Left lung (tissue), 10 donors: ENCODE results near the gene C2orf72. TPM values are rescaled to one million over a fixed set of nuclear protein-coding genes. Genes with fewer than 3 reads are reported as not detected.

ENCODE experiments used
- ATAC-seq: fragments of 200-7000 bp; cut with Tn5 transposase; one replicate; pipeline ENCODE4 v1.9.1; 2020; ENCODE audit warnings: moderate library complexity
- DNase-seq, 4 donors: peaks; one replicate each; pipeline ENCODE4 v3.0.0-alpha.2; 2013 to 2020
- H3K27ac ChIP-seq, 2 donors: fragments of 200-600 bp; sonication (generic) in 1 of 2; one replicate each; pipeline versions ENCODE4 v1.5.0 to v1.8.0; 2020 to 2021
- H3K27me3 ChIP-seq, 2 donors: fragments of 200-600 bp; sonication (generic) in 1 of 2; one replicate each; pipeline versions ENCODE4 v1.5.0 to v1.8.0; 2020 to 2021
- H3K36me3 ChIP-seq, 2 donors: fragments of 200-600 bp; sonication (generic) in 1 of 2; one replicate each; pipeline versions ENCODE4 v1.5.0 to v1.8.0; 2020 to 2021
- H3K4me1 ChIP-seq, 2 donors: fragments of 200-600 bp; one replicate each; pipeline ENCODE4 v1.8.0; 2021
- H3K4me3 ChIP-seq, 2 donors: fragments of 200-600 bp; sonication (generic) in 1 of 2; one replicate each; pipeline versions ENCODE4 v1.5.0 to v1.8.0; 2020 to 2021; ENCODE audit warnings: mild to moderate bottlenecking in 1 of 2
- H3K9me3 ChIP-seq, 2 donors: fragments of 200-600 bp; sonication (generic) in 1 of 2; one replicate each; pipeline versions ENCODE4 v1.5.0 to v1.8.0; 2020 to 2021
- intact Hi-C, 2 donors: fragments of 100-400 bp; cut with DNase I; formaldehyde crosslinking; loops; one replicate each; pipeline versions ENCODE4 v1.11.2 to v1.14.2; 2022
- polyA plus RNA-seq, 6 donors: library from polyadenylated mRNA; unstranded; fragments of 120-200 nt; gene quantifications; one replicate each; pipeline ENCODE4 v1.2.1, GENCODE V29; 2013; ENCODE audit not compliant: insufficient read length in 6 of 6
- total RNA-seq, 2 donors: library from RNA; stranded (reverse); fragmentation: NEBNext Ultra II Directional; extraction: Animal tissue kit (Norgen Biotek cat#: 25700); gene quantifications; one replicate each; pipeline ENCODE4 v1.2.1, GENCODE V29; 2021
- TF ChIP-seq, protein P1 (sequence below), 2 donors: fragments of 200-600 bp; sonication (generic) in 1 of 2; IDR thresholded peaks; one replicate each; pipeline versions ENCODE4 v1.5.0 to v1.8.0; 2021; ENCODE audit warnings: antibody characterized with exemption in 2 of 2
- donor health status: DM: no; HTN: yes; CAD: no.
- donor health status: DM: no; HTN: no; CAD: no.

C2orf72 gene
- total and polyA plus RNA-seq, 8 donors, result 0.21 to 1.1 (median 0.53) TPM

DNA sequence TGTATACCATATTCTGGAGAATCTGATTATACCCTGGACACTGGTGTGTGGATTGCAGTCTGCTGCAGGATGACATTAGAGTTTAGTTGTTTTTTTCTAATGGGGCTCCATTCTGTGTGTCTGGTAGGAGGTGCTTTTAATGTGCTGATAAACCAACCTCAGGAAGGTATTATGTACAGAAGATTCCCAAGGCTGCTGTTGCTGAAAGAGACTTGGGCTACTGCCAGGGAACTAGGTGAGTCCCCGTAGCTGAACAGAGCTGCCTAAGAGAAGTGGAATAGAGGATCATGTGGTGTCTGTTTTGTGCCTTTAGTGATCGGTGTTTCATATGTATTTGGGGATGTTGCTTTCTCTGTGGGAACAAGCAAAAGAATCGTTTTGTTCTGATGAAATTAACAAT lies 24.9 kb upstream of the C2orf72 start:
- intact Hi-C loops, result no loop called here
- no peak overlapping the region for H3K4me3 ChIP-seq
- H3K27me3 ChIP-seq, result peaks cover 0 to 50% of the 10 kb centered on the region in 2 donors
- no peak overlapping the region for H3K27ac ChIP-seq
- no peaks in the 10 kb centered on the region for H3K36me3 ChIP-seq
- TF ChIP-seq, protein P1, sequence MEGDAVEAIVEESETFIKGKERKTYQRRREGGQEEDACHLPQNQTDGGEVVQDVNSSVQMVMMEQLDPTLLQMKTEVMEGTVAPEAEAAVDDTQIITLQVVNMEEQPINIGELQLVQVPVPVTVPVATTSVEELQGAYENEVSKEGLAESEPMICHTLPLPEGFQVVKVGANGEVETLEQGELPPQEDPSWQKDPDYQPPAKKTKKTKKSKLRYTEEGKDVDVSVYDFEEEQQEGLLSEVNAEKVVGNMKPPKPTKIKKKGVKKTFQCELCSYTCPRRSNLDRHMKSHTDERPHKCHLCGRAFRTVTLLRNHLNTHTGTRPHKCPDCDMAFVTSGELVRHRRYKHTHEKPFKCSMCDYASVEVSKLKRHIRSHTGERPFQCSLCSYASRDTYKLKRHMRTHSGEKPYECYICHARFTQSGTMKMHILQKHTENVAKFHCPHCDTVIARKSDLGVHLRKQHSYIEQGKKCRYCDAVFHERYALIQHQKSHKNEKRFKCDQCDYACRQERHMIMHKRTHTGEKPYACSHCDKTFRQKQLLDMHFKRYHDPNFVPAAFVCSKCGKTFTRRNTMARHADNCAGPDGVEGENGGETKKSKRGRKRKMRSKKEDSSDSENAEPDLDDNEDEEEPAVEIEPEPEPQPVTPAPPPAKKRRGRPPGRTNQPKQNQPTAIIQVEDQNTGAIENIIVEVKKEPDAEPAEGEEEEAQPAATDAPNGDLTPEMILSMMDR (IDR thresholded peaks at IDR 0.05), result no peak
- DNase-seq (no peak), ATAC-seq (no peak)
- H3K4me1 ChIP-seq, result no peaks in the 10 kb centered on the region
- H3K9me3 ChIP-seq, result no peaks in the 10 kb centered on the region

DNA sequence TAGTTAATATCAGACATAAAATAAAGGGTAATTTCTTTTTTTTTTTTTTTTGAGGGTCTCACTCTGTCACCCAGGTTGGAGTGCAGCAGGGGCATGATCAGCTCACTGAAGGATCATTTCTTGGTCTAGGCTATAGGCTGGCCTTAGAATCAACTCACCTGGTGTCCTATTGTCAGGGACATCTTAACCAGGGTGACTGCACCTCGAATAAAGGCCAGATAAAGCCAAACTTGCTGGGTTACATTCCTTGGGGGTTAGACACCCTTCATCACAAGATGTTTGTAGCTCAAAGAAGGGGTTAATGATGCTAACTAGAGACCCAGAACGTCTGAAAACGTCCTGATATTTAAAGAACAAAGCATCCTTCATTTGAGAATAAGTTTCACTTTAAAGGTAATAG lies 23.5 kb upstream of the C2orf72 start:
- no peaks in the 10 kb centered on the region for H3K9me3 ChIP-seq
- H3K4me3 ChIP-seq, result no peak overlapping the region
- H3K27ac ChIP-seq, result no peak overlapping the region
- intact Hi-C loops, result no loop called here
- peaks cover 0 to 41% of the 10 kb centered on the region in 2 donors for H3K27me3 ChIP-seq
- no peaks in the 10 kb centered on the region for H3K36me3 ChIP-seq
- TF ChIP-seq, protein P1 (IDR thresholded peaks at IDR 0.05), result no peak
- ATAC-seq, result no peak
- no peaks in the 10 kb centered on the region for H3K4me1 ChIP-seq
- DNase-seq, result no peak

DNA sequence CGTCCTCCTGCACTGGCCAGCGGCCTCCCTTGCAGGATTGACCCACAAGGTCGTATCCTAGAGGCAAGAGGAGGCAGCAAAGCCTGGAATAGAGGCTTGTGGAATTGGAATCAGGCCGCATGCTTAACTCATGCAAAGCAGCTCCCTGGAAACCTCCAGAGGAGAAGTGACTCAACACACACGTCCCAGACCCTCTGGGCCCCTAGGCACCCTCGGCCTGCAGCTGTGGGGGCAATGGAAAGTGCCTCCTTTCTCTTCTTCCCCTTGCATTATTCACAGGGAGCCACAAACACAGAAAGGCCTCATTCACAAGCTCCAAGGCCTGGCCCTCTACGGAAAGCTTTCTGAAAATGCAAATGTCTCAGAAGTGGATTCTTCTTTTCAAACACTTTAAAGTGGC lies 21.8 kb upstream of the C2orf72 start:
- Histone ChIP-seq H3K9me3 (no peaks in the 10 kb centered on the region), H3K36me3 (no peaks in the 10 kb centered on the region), H3K27ac (no peak overlapping the region), H3K4me1 (no peaks in the 10 kb centered on the region), H3K4me3 (no peak overlapping the region), H3K27me3 (peaks cover 0 to 41% of the 10 kb centered on the region in 2 donors)
- intact Hi-C loops, result no loop called here
- ATAC-seq, result no peak
- no peak for DNase-seq
- TF ChIP-seq, protein P1 (IDR thresholded peaks at IDR 0.05), result no peak

DNA sequence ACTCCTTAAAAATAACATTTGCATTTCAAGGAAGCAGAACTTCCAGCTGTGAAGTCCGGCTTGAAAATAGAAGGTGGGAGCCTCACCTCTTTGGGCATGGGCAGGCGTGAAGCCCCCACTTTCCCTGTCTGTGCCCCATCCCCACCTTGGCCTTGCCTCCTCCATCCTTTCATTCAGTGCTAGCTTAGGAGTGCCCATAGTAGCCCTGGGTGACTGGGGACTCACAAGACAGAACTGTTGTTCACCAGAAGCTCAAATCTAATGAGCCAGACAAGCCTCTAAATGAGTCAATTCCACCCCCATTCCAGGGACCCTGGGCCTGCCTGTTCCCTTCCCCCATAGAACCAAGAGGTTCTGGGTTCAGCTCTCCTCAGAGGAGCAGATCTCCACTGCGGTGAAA lies 21.4 kb upstream of the C2orf72 start:
- peaks cover 0 to 41% of the 10 kb centered on the region in 2 donors for H3K27me3 ChIP-seq
- H3K27ac ChIP-seq, result no peak overlapping the region
- H3K9me3 ChIP-seq, result no peaks in the 10 kb centered on the region
- H3K4me3 ChIP-seq, result no peak overlapping the region
- TF ChIP-seq, protein P1 (IDR thresholded peaks at IDR 0.05), result no peak
- intact Hi-C loops, result no loop called here
- H3K36me3 ChIP-seq, result no peaks in the 10 kb centered on the region
- no peak for DNase-seq
- no peak for ATAC-seq
- no peaks in the 10 kb centered on the region for H3K4me1 ChIP-seq

DNA sequence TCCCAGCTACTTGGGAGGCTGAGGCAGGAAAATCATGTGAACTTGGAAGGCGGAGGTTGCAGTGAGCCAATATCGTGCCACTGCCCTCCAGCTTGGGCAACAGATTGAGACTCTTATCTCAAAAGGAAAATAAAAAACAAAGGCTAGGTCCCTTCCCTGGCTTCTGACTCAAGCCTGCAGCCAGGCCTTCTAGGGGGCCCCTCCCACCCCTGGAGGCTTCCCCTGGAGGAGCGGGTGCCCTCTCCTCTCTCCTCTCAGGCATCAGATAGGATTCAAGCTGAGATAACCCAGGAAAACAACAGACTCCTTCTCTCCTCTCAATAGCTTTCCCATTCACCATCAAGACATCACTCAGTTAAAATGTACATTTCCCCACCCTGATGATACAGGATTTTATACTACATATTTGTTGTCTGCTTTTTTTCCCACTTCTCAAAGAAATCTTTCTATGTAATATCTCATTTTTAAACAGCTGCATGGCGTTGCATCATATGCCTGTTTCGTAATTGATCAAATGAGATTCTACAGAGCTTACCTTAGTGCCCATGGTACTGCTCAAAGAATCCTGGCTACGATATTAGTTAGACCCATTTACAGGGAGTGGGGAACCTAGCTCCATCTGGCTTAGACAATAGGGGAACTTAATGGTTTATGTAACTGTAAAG lies 20.6 kb upstream of the C2orf72 start:
- no peaks in the 10 kb centered on the region for H3K4me1 ChIP-seq
- DNase-seq (no peak), ATAC-seq (no peak)
- H3K27me3 ChIP-seq, result peaks cover 0 to 39% of the 10 kb centered on the region in 2 donors
- H3K27ac ChIP-seq, result no peak overlapping the region
- intact Hi-C loops, result no loop called here
- no peak overlapping the region for H3K4me3 ChIP-seq
- TF ChIP-seq, protein P1 (IDR thresholded peaks at IDR 0.05), result no peak
- H3K9me3 ChIP-seq, result no peaks in the 10 kb centered on the region
- no peaks in the 10 kb centered on the region for H3K36me3 ChIP-seq
